ENCODE measurements around the gene KDM2B.
A peak's percentile ranks its signal among the peaks of the same experiment; 100 is the strongest.

The KDM2B gene

DNA sequence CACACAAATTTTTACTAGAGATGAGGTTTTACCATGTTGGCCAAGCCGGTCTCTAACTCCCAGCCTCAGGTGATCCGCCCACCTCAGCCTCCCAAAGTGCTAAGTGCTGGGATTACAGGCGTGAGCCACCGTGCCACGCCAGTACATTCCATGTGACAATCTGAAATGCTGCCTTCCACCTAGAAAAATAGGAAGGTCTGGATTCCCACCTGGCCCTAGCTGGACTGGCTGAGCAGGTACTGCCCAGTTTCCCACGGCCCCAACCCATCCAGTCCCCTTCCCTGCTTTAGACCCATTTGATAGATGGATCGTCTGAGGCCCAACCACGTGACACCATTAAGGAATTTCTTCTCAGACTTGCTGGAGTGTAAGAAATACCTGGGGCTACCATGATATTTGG is 55.4 kb downstream of the KDM2B start:
- DNase-seq = no peak

DNA sequence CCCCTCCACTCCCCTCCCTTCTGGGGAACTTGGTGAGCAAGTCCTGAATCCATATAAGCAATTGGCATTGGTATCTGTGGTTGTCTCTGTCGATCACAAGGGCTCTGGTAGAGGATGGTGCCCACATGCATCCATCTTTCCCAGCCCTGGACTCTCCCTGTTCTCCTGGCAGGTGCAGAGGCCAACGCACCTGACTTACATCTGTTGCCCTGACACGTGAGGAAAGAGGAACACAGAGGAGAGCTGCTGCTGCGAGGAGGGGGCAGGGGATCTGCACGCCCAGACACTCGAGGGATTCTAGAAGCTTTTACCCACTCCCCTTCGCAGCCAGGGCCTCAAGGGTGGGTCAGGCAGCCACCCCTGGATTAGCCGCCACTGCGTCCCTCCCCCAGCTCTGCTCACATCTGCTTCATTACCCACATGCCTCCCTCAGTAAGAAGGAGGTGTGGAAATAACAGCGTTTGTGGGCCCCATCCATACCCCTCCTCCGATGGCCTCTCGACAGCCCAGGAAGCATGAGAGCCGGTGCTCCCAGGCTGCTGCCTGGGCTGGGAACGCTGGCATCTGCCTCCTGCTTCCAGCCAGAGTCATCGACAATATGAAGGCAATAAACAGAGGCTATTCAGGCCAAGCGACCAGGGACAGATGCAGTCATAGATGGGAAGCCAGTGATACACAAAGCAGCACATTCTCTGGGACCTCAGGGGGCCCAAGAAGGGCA is 56.5 kb downstream of the KDM2B start:
- DNase-seq = peak; percentile 75 to 84

DNA sequence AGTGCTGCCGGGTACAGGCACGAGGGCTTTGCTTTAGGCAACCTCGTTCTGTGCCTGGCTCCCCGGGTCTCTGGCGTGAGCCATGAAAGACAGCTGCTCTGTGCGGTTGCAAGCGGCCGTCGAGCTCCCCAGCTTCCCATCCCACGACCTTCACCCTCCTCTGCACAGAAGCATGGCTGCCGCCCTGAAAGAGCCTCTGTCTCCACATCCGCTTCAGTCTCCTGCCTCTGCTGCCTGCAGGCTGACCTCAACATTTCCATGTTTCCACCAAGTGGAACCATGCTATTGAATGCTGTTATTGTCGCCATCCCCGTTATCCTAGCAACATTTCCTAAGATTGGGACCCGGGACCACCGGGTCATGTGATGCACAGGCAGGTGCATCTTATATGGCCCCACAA is 57.1 kb downstream of the KDM2B start:
- DNase-seq = peak; percentile 87 to 91

DNA sequence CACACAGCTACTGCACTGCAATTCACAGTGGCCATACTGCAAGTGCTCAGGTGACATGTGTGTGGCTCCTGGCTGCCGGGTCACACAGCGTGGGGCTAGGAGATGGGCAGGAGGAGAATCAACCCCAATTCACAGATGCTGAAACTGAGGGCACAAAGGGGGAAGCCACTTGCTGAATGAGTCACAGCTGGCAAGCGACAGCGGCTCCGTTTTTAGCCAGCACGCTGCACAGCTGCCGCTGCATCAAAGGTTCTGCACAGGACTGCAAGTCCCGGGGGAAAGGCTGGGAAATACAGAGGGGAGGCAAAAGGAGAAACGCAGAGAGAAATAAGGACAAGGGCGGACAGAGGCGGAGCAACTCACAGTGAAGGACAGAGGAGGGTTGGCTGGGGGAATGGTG is 57.9 kb downstream of the KDM2B start:
- peak in 1 of 2 experiments; percentile 3 for DNase-seq

DNA sequence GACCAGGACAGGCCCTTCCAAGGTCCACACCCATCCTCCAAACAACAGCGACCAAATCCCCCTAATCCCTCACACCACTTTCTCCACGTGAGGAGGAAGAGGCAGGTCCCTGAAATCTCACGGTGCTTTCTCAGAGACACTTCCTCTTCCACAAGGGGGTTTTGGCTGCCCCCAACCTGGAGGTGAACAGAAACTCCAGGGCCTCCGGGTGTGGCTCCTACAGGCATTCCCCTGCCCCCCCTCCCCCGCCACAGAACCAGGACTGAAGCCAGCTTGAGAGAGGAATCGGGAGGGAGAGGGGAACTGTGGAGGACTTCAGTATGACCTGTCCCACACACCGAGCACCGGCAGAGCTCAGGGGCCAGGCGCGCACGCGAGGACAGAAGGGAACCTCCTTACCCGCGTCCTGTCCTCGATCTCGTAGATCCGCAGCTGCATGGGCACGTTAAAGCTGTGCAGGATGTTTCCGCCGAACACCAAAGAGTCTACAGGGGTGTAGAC is 60.2 kb downstream of the KDM2B start:
- no peak for DNase-seq

DNA sequence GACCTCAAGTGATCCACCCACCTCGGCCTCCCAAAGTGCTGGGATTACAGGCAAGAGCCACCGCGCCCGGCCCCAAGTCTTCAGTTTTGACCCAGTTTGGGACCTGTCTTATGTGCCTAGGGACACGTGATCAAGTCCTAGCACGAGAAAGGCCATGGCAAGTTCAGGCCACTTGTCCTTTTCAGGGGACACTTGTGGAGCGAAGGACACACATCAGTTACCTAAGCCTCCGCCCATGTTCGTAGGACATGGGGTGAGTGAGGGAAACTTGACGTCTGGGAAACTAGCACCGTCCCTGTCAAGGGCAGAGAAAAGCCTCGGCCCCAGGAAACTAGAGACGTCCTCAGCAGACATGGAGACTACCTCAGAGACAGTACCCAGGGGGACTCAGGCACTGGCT is 60.7 kb downstream of the KDM2B start:
- no peak for DNase-seq

DNA sequence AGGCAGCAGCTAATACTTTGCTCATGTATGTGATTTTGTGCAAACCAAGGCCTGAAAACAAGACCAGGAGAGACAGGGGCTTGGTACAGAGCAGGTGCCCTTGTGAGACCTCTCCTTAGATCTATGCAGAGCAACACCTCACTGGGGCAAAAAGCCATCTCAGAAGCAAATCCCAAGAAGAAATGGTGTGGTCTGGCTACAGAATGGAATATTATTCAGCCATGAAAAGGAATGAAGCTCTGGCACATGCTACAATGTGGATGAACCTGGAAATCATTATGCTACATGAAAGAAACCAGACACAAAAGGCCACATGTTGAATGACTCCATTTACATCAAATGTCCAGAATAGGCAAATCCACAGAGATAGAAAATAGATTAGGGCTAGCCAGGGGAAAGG is 61.6 kb downstream of the KDM2B start:
- DNase-seq = no peak

DNA sequence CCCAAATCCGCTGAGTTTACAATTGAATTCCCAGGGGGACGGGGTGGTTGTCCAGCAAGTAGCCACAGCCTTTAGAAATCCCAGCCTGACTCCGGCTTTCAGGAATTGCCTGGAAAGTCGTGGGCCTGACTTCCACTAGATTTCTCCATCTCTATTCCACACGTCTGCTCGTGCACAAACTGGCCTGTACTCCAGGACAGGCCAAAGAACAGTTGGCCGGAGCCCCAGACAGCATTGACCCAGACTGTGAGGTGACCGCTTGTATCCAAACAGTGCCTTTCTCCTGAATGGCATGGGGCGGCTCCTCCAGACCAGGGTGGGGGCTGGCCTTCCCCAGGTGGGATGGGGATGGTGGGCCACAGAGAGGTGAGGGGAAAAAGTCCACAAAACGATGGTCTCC is 62.2 kb downstream of the KDM2B start:
- no peak for DNase-seq

DNA sequence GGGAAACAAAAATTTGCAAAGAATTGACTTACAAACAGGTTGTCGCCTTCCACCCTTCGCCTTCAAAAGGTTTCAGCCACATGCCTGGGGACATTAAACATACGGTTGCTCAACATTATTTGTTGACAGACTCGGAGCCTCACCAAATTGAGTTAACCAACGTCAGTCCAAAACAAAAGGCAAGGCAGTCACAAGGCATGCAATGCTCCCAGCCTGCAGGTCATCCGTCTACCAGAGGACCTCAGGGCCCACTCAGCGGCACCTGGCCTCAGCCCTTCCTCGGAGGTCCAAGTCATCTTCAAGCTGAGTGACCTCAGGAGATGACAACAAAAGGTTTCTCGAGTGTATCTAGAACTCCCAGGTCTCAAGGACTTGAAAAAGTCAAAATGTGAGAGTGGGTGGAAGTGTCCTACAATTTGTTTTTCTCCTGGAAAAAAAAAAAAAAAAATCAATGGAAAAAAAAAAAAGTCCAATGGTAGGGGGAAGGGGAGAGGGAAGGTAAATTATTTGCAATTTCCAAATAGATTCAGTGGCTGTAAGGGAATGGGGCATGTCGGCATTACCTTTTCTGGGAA is 64.3 kb downstream of the KDM2B start:
- no peak for DNase-seq

DNA sequence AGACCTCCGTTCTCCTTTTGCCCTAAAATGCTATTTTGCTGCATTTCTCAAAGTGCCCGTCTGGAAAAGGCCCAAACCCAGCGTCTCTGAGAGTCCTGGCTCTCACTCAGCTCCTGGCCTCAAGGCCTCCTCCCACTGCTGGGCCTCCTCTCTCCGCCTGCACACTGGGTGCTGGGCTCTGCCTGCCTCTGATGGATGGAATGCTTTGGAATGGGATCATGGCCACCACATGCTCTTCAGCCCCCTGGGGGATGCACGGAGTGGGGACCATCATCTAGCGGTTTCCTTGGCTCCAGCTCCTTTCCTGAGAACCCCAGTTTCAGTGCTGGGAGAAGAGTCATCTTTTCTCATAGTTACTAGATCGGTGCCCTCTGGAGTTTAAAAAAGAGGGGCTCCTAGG is 65.2 kb downstream of the KDM2B start:
- no peak for DNase-seq

DNA sequence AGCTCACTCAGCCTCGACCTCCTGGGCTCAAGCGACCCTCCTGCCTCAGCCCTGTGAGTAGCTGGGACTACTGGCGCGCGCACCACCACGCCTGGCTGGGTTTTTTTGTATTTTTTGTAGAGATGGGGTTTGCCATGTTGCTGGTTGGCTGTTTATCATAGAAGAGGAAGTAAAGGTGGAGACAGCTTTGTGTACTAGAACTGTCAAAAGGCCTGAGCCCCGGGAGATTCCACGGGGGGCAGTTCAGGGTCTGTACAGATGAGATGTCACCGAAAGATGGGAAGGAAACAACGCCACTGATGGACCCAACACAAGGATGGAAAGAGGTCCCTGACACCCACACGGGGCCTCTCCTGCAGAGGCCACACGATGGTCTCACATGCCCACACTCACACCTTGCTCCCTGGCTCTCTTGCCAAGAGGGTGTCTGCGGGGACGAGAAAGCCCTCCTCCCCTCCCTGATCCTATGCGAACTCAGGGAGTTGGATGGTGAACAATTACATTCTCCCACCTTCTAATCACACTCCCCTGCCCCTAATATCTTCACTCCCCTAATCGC is 66.6 kb downstream of the KDM2B start:
- no peak for DNase-seq

DNA sequence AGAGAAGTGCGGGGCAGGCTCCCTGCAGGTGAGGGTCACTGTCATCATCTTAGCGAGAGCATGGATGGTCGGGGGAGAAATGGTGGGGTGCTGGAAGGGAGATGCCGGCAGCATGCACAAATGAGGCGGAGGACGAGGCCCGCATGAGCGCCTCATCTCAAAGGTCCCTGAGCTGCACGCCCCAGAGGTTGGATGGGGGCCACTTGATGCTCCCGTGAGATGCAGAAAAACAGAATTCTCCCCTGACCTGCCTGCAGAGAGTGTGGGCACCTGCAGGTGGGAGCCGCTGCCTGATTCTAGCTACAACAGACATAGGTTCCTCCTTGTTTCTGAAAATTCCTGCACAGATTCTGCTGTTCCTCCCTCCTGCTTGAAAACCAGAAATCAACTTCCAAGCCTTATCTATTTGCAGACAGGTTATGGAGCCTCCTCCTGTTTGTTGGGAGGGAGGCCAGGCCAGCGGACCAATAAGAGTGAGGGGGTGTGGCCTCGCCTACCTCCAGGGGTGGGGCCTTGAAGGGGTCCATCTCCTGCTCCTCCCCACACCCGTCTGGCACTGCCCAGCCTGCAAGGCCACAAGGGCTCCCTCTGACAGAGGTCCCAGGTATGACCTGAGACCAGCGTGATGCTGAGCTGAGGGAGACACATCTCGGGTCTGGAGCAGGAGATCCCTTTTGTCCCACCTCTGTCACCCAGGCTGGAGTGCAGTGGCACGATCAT is 67.2 kb downstream of the KDM2B start:
- DNase-seq = peak in 1 of 2 experiments; percentile 66

DNA sequence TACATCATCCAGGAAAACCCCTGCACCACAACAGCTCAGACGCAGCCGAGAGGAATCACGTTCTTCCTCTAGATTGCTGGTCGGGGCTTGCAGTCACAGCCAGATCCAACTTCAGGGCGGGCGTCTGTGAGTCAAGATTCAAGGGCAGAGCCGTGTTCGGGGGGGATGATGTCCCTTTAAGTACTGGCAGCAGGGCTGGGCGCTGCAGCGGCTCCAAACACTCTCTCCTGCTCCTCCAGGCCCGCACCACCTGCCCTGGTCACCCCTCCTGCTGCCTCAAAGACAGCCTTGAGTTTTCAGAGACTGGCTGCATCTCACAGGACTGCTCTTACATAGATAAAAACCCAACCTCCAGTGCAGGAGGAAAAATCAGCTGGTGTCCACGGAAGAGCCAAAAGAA is 68.3 kb downstream of the KDM2B start:
- no peak for DNase-seq

DNA sequence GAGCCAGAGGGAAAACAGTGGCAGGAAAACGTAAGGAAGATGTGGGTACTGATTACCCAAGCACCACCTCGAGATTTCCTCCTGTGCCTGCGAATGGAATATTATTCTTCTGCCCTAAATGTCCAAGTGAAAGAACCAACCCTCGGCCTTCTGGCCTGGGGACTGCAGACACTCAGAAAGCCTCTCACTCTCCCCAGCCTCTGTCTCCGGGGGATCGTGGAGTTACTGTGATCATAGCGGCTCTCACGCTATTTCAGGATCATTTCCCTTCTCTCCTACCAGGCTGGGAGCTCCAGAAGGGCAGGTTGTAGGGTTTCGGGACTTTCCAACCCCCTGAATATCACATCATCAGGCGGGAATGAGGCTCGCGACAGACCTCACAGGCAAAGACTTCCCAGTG is 68.9 kb downstream of the KDM2B start:
- DNase-seq = no peak

DNA sequence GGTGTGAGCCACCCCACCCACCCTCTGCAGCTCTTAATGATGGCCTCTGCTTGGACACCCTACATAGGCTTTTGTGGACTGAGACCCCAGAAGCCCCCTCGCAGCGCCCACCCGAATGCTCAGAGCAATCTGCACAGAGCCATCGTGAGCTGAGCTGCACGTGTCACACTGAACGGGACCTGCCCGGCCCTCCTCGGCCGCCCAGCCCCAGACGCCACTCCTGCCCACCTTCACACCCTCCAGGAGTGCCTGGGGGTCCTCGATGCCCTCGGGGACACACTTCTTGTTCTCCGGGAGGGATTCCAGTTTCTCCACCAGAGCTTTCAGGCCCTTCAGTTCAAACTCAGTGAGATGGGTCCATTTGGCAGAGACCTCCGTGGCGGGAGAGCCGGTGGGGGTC is 71.5 kb downstream of the KDM2B start:
- DNase-seq = no peak

DNA sequence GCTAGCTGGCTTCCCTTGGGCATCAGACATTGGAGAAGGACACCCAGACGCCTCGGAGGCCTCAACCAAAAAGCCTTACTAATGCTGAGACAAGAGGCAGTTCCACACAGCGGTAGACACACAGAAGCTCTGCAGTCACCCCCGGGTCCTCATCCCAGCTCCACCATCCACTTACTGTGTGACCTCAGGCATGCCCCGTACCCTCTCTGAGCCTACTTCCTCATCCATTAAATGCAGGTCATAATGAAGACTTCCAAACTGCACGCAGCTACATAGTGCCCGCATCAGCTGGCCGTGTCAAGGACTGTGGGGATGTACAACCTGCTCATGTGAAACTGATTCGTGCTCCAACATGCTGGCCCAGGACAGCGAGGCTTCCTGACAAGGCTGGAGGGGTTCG is 72.3 kb downstream of the KDM2B start:
- DNase-seq = no peak

DNA sequence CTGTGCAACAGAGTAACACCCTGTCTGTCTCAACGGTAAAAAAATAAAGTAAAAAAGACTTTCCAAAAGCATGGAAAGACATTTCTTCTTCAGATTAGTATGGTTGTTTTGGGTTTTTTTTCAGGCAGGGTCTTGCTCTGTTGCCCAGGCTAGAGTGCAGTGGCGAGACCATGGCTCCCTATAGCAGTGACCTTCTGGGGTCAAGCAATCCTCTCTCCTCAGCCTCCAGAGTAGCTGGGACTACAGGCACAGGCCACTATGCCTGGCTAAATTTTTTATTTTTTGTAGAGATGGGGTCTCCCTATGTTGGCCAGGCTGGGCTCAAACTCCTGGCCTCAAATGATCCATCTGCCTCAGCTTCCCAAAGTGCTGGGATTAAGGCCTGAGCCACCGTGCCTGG is 72.8 kb downstream of the KDM2B start:
- no peak for DNase-seq

DNA sequence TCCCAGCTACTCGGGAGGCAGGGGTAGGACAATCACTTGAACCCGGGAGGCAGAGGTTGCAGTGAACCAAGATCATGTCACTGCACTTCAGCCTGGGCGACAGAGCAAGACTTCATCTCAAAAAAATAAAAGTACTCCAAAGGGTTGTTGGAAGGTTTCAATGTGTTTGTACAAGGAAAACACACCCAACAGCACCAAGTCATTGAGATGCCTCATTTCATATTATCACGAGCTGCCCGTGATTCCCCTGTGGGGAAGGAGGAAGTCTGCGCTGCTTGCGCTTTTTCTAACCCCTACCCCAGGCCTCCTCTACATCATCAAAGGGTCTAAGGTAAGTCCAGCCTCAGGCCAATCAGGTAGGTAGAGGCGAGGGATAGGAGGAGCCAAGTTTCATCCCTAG is 73.6 kb downstream of the KDM2B start:
- no peak for DNase-seq

DNA sequence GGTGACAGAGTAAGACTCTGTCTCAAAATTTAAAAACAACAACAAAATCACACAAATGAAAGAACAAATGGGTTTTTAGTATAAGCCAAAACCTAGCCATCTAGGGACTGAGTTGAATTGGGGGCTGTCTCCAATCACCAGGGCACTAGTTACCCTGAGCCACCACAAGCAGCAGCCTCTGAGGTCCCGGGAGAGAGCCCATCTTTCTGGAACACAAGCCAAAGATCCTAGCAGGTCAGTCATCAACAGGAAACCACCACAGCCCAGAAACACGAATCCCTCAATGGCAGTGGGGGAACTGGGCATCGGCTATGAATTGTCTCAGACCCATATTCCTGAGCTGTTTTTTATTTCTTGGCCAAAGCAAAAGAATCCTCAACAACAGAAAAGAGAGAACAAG is 75.3 kb downstream of the KDM2B start:
- no peak for DNase-seq

DNA sequence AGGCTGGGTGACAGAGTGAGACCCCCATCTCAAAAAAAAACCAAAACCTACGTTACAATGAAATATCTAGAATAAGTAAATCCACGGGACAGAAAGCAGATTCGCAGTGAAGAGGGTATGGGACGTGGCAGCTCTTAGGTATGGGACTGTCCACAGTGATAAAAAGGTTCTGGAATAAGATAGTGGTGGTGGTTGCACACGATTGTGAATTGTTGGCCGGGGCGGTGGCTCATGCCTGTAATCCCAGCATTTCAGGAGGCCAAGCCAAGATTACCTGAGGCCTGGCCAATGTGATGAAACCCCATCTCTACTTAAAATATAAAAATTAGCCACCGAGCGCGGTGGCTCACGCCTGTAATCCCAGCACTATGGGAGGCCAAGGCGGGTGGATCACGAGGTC is 76.3 kb downstream of the KDM2B start:
- no peak for DNase-seq

DNA sequence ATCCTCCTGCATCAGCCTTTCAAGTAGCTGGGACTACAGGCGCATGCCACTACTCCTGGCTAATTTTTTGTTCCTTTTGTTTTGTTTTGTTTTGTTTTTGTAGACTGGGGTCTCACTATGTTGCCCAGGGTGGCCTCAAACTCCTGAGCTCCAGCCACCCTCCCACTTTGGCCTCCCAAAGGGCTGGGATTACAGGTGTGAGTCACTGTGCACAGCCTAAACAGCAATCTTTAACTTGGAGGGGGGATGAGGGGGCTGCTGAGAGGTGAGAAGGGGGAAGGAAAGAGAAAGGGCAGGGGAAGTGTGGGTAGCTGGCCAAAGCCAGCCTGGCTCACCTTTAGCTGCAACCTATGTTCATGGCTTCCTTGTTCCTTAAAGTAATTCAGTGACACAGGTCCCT is 77.4 kb downstream of the KDM2B start:
- DNase-seq = no peak

DNA sequence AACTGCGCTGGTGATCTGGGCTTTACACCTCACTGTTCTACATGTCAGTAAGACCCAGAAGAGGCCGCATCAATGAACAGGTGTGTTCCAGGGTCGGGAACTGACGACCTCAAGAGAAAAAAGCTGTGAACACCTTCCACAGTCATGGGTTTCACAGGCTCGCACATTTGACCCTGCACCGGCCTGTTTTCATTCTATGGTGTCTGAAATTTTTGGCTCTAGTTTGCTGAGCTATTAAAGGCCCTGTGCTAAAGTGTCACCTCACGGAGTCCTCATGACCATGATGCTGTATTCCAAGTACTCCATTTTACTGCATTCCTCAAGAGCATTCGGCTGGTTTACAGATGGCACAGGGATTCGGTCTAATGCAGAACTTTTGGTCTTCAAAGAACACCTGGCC is 78.9 kb downstream of the KDM2B start:
- DNase-seq = no peak

DNA sequence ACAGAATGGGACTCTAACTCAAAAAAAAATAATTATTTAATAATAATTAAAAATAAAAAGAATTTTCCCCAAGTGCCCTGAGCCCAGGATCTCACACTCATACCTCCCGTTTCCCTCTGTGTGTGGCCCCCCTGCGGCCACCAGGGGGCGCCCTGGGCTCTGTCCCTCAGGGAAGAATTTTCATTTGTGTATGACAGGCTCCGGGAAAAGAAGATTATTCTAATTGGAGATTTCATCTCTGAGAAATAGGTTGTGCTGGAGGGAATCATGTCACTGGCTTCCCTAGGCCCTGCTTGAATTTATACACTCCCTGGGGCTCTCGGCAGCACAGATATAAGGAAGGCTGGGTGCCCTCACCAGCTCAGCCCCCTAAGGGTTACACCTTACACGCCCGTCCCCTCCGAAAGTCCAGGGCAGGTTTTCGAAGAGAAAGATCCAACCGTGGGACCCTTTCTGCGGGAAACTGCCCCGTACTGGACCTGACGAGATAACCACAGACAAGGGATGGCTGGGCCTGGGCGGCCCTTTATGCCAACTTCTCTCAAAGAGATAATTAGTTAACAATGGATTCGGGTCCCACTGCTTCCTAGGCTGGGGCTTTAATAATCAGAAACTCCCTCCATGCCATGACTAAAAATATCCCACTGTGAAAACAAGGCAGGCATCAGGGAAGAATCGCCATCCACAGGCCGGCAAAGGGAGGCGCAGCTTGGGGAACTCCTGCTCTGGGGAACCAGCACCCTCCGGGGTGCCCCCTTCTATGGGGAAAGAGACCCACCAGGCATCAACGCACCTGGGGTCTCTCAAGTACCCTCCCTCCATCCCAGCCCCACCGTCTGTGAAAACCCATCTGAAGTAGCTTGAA is 80.7 kb downstream of the KDM2B start:
- DNase-seq = peak; percentile 57 to 81

All from NCI-H526 (cell line).